CD14-positive monocyte (primary cell): Measurements from ENCODE around the gene RNF222. TPM values are rescaled to one million over a fixed set of nuclear protein-coding genes. Genes with fewer than 3 reads are reported as not detected.

Source experiments
- DNase-seq, 3 donors: peaks; one replicate each; pipeline ENCODE4 v3.0.0-alpha.2; 2011 to 2022
- H2AFZ ChIP-seq: 2 replicates; pipeline ENCODE4 v1.6.0; 2012; ENCODE audit warnings: mild to moderate bottlenecking, low read depth, low read length, inconsistent platforms; ENCODE audit not compliant: insufficient read depth, poor library complexity, severe bottlenecking
- H3K27ac ChIP-seq, 2 donors: 1 replicate in 1 of 2; 2 replicates in 1 of 2; pipeline ENCODE4 v1.5.1; 2012 to 2013; ENCODE audit warnings: low read length in 2 of 2, control low read depth in 1 of 2, inconsistent platforms in 1 of 2, low read depth in 1 of 2, mild to moderate bottlenecking in 1 of 2
- H3K27me3 ChIP-seq, 2 donors: one replicate each; pipeline versions ENCODE4 v1.6.0 to v1.6.1; 2011 to 2013; ENCODE audit warnings: low read length in 2 of 2; ENCODE audit not compliant: control insufficient read depth in 2 of 2, insufficient read depth in 2 of 2
- H3K36me3 ChIP-seq, 2 donors: replicated peaks in 1 of 2; 1 replicate in 1 of 2; 2 replicates in 1 of 2; pipeline versions ENCODE4 v1.5.1 to v1.6.1; 2012 to 2013; ENCODE audit warnings: low read length in 2 of 2, control low read depth in 1 of 2, inconsistent platforms in 1 of 2, mild to moderate bottlenecking in 1 of 2; ENCODE audit not compliant: insufficient read depth in 2 of 2, control insufficient read depth in 1 of 2
- H3K4me1 ChIP-seq, 2 donors: 1 replicate in 1 of 2; 2 replicates in 1 of 2; pipeline versions ENCODE4 v1.5.1 to v1.6.1; 2012 to 2013; ENCODE audit warnings: low read length in 2 of 2, control low read depth in 1 of 2, inconsistent platforms in 1 of 2, mild to moderate bottlenecking in 1 of 2, moderate library complexity in 1 of 2; ENCODE audit not compliant: insufficient read depth in 2 of 2, control insufficient read depth in 1 of 2
- H3K4me2 ChIP-seq: replicated peaks from 2 replicates; pipeline ENCODE3; 2012; ENCODE audit warnings: low read length, moderate library complexity, mild to moderate bottlenecking; ENCODE audit not compliant: poor library complexity, severe bottlenecking; ENCODE audit errors: extremely low read depth
- H3K4me3 ChIP-seq, 3 experiments: fragments of 200-600 bp in 1 of 3; sonication (generic) in 1 of 3; replicated peaks in 1 of 3; 1 replicate in 2 of 3; 2 replicates in 1 of 3; pipeline ENCODE4 v1.5.1; 2011 to 2013; ENCODE audit warnings: low read length in 3 of 3, mild to moderate bottlenecking in 3 of 3, control low read depth in 2 of 3, low read depth in 2 of 3, inconsistent platforms in 1 of 3, moderate library complexity in 1 of 3
- H3K79me2 ChIP-seq: 2 replicates; pipeline ENCODE4 v1.6.0; 2012; ENCODE audit warnings: mild to moderate bottlenecking, control low read depth, inconsistent platforms, low read length, moderate library complexity; ENCODE audit not compliant: insufficient read depth
- H3K9ac ChIP-seq: 2 replicates; pipeline ENCODE4 v1.6.0; 2017; ENCODE audit warnings: low read length, mild to moderate bottlenecking; ENCODE audit not compliant: insufficient read depth, poor library complexity, severe bottlenecking
- H3K9me3 ChIP-seq, 2 donors: replicated peaks in 1 of 2; 1 replicate in 1 of 2; 2 replicates in 1 of 2; pipeline versions ENCODE4 v1.5.1 to v1.6.1; 2012 to 2013; ENCODE audit warnings: low read length in 2 of 2, control low read depth in 1 of 2; ENCODE audit not compliant: control insufficient read depth in 1 of 2, insufficient read depth in 1 of 2
- H4K20me1 ChIP-seq: 2 replicates; pipeline ENCODE4 v1.6.0; 2012; ENCODE audit warnings: mild to moderate bottlenecking, low read length, control low read depth, moderate library complexity; ENCODE audit not compliant: insufficient read depth
- H3K27ac Mint-ChIP-seq, 7 donors: one replicate each; pipeline ENCODE4 v1.8.0; 2020; ENCODE audit warnings: mild to moderate bottlenecking in 7 of 7, mixed read lengths in 7 of 7, moderate library complexity in 6 of 7, inconsistent platforms in 2 of 7
- H3K27me3 Mint-ChIP-seq, 3 donors: one replicate each; pipeline ENCODE4 v1.8.0; 2021 to 2022; ENCODE audit warnings: low read depth in 3 of 3, mild to moderate bottlenecking in 3 of 3, mixed read lengths in 3 of 3, moderate library complexity in 3 of 3, inconsistent platforms in 1 of 3
- H3K36me3 Mint-ChIP-seq, 2 donors: one replicate each; pipeline ENCODE4 v1.8.0; 2020; ENCODE audit warnings: mixed read lengths in 2 of 2, inconsistent platforms in 1 of 2, mild to moderate bottlenecking in 1 of 2
- H3K4me1 Mint-ChIP-seq: one replicate; pipeline ENCODE4 v1.8.0; 2020; ENCODE audit warnings: mild to moderate bottlenecking, mixed read lengths
- H3K4me3 Mint-ChIP-seq, 2 donors: one replicate each; pipeline ENCODE4 v1.8.0; 2020; ENCODE audit warnings: mild to moderate bottlenecking in 2 of 2, mixed read lengths in 2 of 2, moderate library complexity in 1 of 2
- H3K9me3 Mint-ChIP-seq, 7 donors: one replicate each; pipeline ENCODE4 v1.8.0; 2020 to 2022; ENCODE audit warnings: mixed read lengths in 7 of 7, mild to moderate bottlenecking in 6 of 7, moderate library complexity in 6 of 7, inconsistent platforms in 2 of 7
- WGBS: methylation state at CpG from one replicate; pipeline ENCODE4 v1.1.5; 2013; ENCODE audit warnings: missing lambda C conversion rate; ENCODE audit not compliant: insufficient coverage; 5-methylcytosine and 5-hydroxymethylcytosine counted together
- intact Hi-C, 2 donors: fragments of 100-400 bp; cut with micrococcal nuclease; formaldehyde crosslinking; loops; one replicate each; pipeline versions ENCODE4 v1.15.0 to v1.15.1; 2023
- polyA plus RNA-seq, 3 donors: library from polyadenylated mRNA; depleted of rRNA in 1 of 3; unstranded in 2 of 3; stranded (reverse) in 1 of 3; fragments of 300-500 nt in 2 of 3; fragments of >200 nt in 1 of 3; fragmentation: Illumina TruSeq in 2 of 3; gene quantifications; 1 replicate in 2 of 3; 2 replicates in 1 of 3; pipeline ENCODE4 v1.2.3, GENCODE V29; 2012 to 2021
- TF ChIP-seq, protein P1 (sequence below): fragments of 200-600 bp; IDR thresholded peaks from one replicate; pipeline ENCODE4 v1.8.0; 2022; ENCODE audit warnings: antibody characterized with exemption, mild to moderate bottlenecking

Gene RNF222
- polyA plus RNA-seq, 3 donors: not detected

DNA sequence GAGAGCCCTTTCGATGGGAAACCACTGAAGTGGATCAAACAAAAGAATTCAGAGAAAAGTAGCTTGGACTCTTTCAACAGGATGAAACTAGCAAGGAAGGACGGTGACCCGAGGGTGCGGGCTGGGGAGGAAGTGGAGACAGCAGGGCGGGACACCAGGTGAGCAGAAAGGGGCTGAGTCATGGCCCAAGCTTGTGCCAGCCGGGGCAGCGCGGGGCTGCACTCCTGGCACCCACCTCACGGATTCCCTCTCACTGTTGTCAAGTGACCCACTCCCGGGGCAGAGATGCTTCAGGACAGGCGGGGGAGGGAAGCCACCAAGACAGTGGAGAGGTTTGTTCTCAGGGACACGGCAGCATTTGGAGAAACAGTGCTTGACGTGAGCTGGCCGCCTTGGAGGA lies 10.7 kb upstream of the RNF222 start:
- Histone ChIP-seq H3K27me3 (no peaks in the 10 kb centered on the region), H4K20me1 (no peaks in the 10 kb centered on the region), H3K27ac (no peak overlapping the region), H3K79me2 (peaks cover 1% of the 10 kb centered on the region), H3K4me1 (peaks cover 25 to 34% of the 10 kb centered on the region in 2 donors), H3K9ac (no peak overlapping the region), H3K4me2 (no peak overlapping the region), H2AFZ (no peak overlapping the region), H3K4me3 (no peak overlapping the region), H3K9me3 (no peaks in the 10 kb centered on the region), H3K36me3 (no peaks in the 10 kb centered on the region)
- TF ChIP-seq, protein P1, sequence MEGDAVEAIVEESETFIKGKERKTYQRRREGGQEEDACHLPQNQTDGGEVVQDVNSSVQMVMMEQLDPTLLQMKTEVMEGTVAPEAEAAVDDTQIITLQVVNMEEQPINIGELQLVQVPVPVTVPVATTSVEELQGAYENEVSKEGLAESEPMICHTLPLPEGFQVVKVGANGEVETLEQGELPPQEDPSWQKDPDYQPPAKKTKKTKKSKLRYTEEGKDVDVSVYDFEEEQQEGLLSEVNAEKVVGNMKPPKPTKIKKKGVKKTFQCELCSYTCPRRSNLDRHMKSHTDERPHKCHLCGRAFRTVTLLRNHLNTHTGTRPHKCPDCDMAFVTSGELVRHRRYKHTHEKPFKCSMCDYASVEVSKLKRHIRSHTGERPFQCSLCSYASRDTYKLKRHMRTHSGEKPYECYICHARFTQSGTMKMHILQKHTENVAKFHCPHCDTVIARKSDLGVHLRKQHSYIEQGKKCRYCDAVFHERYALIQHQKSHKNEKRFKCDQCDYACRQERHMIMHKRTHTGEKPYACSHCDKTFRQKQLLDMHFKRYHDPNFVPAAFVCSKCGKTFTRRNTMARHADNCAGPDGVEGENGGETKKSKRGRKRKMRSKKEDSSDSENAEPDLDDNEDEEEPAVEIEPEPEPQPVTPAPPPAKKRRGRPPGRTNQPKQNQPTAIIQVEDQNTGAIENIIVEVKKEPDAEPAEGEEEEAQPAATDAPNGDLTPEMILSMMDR: no peak
- H3K4me1 Mint-ChIP-seq: peaks cover 32% of the 10 kb centered on the region
- WGBS: 41% methylated on average over 11 of the region's 14 CpGs
- H3K27me3 Mint-ChIP-seq: peaks cover 0 to 8% (median 8%) of the 10 kb centered on the region in 3 donors
- no peaks in the 10 kb centered on the region for H3K9me3 Mint-ChIP-seq
- no peaks in the 10 kb centered on the region for H3K36me3 Mint-ChIP-seq
- peak overlapping the region in 1 of 7 donors; percentile 23 for H3K27ac Mint-ChIP-seq
- H3K4me3 Mint-ChIP-seq: no peak overlapping the region
- intact Hi-C loops: loop anchor here in 1 of 2 donors (5.0 kb wide), 1 partner anchor 34 kb away; no protein-coding TSS in a partner anchor
- DNase-seq: no peak

DNA sequence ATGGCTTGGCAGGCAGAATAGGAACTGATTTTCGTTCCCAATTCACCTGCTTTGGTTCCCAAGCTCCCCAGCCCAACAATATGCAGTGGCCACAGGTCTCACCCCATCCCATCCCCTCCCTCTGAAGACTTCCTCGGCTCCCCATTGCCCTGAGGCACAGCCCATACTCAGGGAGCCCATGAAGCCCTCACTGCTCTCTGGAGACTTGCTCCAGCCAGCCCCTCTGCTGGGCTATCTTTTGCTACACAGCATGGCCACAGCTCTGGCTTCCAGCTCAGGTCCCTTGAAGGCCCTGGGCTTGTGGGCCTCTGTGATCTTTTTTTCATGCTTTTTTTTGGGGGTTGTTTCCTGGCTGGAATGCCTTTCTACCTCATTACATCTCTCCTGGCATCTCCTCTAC lies 8.5 kb upstream of the RNF222 start:
- H3K27me3 ChIP-seq: no peaks in the 10 kb centered on the region
- peaks cover 0 to 10% (median 4%) of the 10 kb centered on the region in 3 donors for H3K27me3 Mint-ChIP-seq

More for the DNA sequence above, 8.5 kb upstream of the RNF222 start:
- Mint-ChIP-seq H3K4me1 (peaks cover 11% of the 10 kb centered on the region), H3K27ac (peak overlapping the region in 2 of 7 donors; percentile 35 to 45), H3K9me3 (no peaks in the 10 kb centered on the region), H3K4me3 (no peak overlapping the region), H3K36me3 (no peaks in the 10 kb centered on the region)
- H3K79me2 ChIP-seq: no peaks in the 10 kb centered on the region
- TF ChIP-seq, protein P1: no peak
- no peaks in the 10 kb centered on the region for H3K36me3 ChIP-seq
- no peak overlapping the region for H3K27ac ChIP-seq
- WGBS: 87% methylated on average over 2 of the region's 2 CpGs
- no peaks in the 10 kb centered on the region for H4K20me1 ChIP-seq
- H3K4me2 ChIP-seq: no peak overlapping the region
- no peak overlapping the region for H3K4me3 ChIP-seq
- H2AFZ ChIP-seq: no peak overlapping the region
- no peaks in the 10 kb centered on the region for H3K9me3 ChIP-seq
- intact Hi-C loops: loop anchor here in 1 of 2 donors (5.0 kb wide), 1 partner anchor 36 kb away; no protein-coding TSS in a partner anchor
- H3K9ac ChIP-seq: no peak overlapping the region
- no peak for DNase-seq
- peaks cover 10 to 12% of the 10 kb centered on the region in 2 donors for H3K4me1 ChIP-seq
